Effector memory CD4-positive, alpha-beta T cell (primary cell): ENCODE results near the gene SEMG1.

Source experiments
- DNase-seq, 3 donors: peaks; one replicate each; pipeline ENCODE4 v3.0.0-alpha.2; 2020
- H3K27ac ChIP-seq: 2 replicates; pipeline ENCODE4 v1.7.0; 2013; ENCODE audit warnings: mild to moderate bottlenecking, low read length, moderate library complexity; ENCODE audit not compliant: insufficient read depth, poor library complexity, severe bottlenecking
- H3K27me3 ChIP-seq: replicated peaks from 2 replicates; pipeline ENCODE4 v1.7.0; 2013; ENCODE audit warnings: mild to moderate bottlenecking, low read length; ENCODE audit not compliant: insufficient read depth, control insufficient read depth, poor library complexity, severe bottlenecking
- H3K36me3 ChIP-seq: 2 replicates; pipeline ENCODE4 v1.7.0; 2013; ENCODE audit warnings: mild to moderate bottlenecking, low read length, moderate library complexity; ENCODE audit not compliant: control insufficient read depth, insufficient read depth
- H3K4me1 ChIP-seq: 2 replicates; pipeline ENCODE4 v1.7.0; 2013; ENCODE audit warnings: low read length, mild to moderate bottlenecking; ENCODE audit not compliant: control insufficient read depth, insufficient read depth, poor library complexity, severe bottlenecking
- H3K4me3 ChIP-seq: 2 replicates; pipeline ENCODE4 v1.7.0; 2013; ENCODE audit warnings: low read length, low read depth, mild to moderate bottlenecking; ENCODE audit not compliant: insufficient read depth, poor library complexity, severe bottlenecking
- H3K9me3 ChIP-seq: 2 replicates; pipeline ENCODE4 v1.7.0; 2013; ENCODE audit warnings: mild to moderate bottlenecking, low read length, moderate library complexity; ENCODE audit not compliant: control insufficient read depth

The SEMG1 gene

GRCh38 chr20:45183084-45183483 is 23.7 kb upstream of the SEMG1 start:
- H3K27ac ChIP-seq = no peak overlapping the region
- H3K4me1 ChIP-seq = no peaks in the 10 kb centered on the region

DNA sequence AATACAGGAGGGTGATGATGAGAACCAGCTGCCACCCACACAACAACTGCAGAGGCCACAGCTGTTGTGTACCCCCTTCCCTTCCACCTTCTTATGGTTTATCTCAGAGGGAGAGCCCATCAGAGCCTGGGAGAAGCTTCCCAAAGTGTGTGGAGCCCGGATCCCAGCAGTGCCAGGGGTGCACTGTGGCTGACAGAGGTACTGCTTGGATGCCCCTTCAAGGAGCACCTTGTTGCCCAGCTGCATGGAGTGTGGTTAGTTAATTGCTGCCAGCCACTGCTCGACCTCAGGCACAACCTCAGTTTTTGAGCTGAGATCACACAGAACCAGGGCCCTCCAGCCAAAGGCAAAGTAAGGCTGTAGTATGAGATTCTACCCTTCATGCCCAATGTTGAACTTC is 19.1 kb upstream of the SEMG1 start:
- no peaks in the 10 kb centered on the region for H3K27me3 ChIP-seq
- no peak for DNase-seq
- H3K9me3 ChIP-seq = no peaks in the 10 kb centered on the region
- no peaks in the 10 kb centered on the region for H3K36me3 ChIP-seq
- H3K27ac ChIP-seq = no peak overlapping the region
- H3K4me3 ChIP-seq = no peak overlapping the region
- H3K4me1 ChIP-seq = no peaks in the 10 kb centered on the region

More at GRCh38 chr20:45183084-45183483, 23.7 kb upstream of the SEMG1 start:
- H3K9me3 ChIP-seq = no peaks in the 10 kb centered on the region
- no peak for DNase-seq
- no peaks in the 10 kb centered on the region for H3K36me3 ChIP-seq
- no peak overlapping the region for H3K4me3 ChIP-seq
- no peaks in the 10 kb centered on the region for H3K27me3 ChIP-seq

- H3K9me3 ChIP-seq = no peaks in the 10 kb centered on the region
- no peaks in the 10 kb centered on the region for H3K36me3 ChIP-seq
- H3K4me1 ChIP-seq = no peaks in the 10 kb centered on the region
- no peaks in the 10 kb centered on the region for H3K27me3 ChIP-seq
- DNase-seq = no peak
- H3K4me3 ChIP-seq = no peak overlapping the region
- H3K27ac ChIP-seq = no peak overlapping the region
These were observed 17.7 kb upstream of the SEMG1 start for GRCh38 chr20:45189067-45189609.

- no peaks in the 10 kb centered on the region for H3K36me3 ChIP-seq
- DNase-seq = no peak
- H3K27ac ChIP-seq = no peak overlapping the region
- no peak overlapping the region for H3K4me3 ChIP-seq
- no peaks in the 10 kb centered on the region for H3K4me1 ChIP-seq
- H3K9me3 ChIP-seq = no peaks in the 10 kb centered on the region
- no peaks in the 10 kb centered on the region for H3K27me3 ChIP-seq
These were observed 17.0 kb upstream of the SEMG1 start for GRCh38 chr20:45189861-45190260.

DNA sequence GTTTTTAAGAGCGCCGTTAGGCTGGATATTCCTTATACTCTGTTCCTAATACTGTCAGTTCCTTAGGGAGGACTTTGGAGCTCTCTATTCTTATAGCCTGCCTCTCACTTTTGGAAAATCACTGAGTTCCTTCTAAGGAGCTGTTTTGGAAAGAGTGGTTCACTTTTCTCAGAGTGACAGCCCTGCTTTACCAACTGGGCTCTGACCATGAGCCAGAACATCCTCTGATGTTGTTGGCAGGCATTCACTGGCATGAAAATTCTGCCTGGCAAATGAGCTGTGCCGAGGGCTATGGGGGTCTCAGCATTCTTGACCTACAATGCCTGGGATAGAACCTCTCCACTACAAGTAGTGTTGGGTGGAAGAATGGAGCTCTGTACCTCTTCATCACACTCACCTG is 14.9 kb upstream of the SEMG1 start:
- Histone ChIP-seq H3K27me3 (no peaks in the 10 kb centered on the region), H3K4me1 (no peaks in the 10 kb centered on the region), H3K27ac (no peak overlapping the region), H3K4me3 (no peak overlapping the region), H3K36me3 (no peaks in the 10 kb centered on the region), H3K9me3 (no peaks in the 10 kb centered on the region)
- DNase-seq = no peak

DNA sequence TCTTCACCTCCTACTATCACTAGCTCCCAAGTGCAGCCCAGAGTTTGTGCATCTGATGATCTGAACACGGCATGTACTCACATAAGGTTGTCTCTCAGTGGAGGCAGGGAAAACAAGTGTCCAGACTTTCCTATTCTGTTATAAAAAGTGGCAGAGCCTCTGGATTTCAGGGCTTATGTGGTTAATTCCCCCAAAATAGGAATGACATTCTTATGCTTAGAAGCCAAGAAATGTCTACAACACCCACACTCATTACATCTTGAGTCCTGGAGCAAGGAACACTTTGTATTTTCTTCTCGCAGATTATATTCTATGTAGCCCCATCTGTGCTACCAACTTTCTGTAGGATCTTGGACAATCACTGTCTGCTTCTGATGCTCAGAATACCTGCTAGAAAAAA is 13.5 kb upstream of the SEMG1 start:
- DNase-seq = no peak
- Histone ChIP-seq H3K36me3 (no peaks in the 10 kb centered on the region), H3K4me3 (no peak overlapping the region), H3K9me3 (no peaks in the 10 kb centered on the region), H3K27ac (no peak overlapping the region), H3K27me3 (no peaks in the 10 kb centered on the region), H3K4me1 (no peaks in the 10 kb centered on the region)

DNA sequence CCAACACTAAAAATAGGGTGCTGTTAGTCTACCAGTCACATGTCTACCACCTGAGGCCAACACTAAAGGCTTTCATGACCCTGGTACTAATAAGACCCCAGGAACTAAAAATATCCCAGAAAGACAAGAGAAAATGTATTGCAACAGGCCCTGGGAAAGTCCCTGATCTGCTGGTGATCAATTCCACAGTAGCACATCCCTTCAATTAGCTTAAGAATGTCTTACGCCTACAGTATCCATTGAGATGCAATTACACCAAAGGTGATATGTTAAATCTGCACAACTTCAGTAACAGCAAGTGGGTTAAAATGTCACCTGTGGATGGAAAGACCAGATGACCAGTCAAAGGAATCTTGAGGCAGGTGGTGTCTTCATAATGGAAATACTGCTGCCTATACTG is 3.1 kb downstream of the SEMG1 start:
- Histone ChIP-seq H3K27me3 (peaks cover 4% of the 10 kb centered on the region), H3K9me3 (no peaks in the 10 kb centered on the region), H3K36me3 (no peaks in the 10 kb centered on the region), H3K4me1 (no peaks in the 10 kb centered on the region), H3K4me3 (no peak overlapping the region), H3K27ac (no peak overlapping the region)
- no peak for DNase-seq

DNA sequence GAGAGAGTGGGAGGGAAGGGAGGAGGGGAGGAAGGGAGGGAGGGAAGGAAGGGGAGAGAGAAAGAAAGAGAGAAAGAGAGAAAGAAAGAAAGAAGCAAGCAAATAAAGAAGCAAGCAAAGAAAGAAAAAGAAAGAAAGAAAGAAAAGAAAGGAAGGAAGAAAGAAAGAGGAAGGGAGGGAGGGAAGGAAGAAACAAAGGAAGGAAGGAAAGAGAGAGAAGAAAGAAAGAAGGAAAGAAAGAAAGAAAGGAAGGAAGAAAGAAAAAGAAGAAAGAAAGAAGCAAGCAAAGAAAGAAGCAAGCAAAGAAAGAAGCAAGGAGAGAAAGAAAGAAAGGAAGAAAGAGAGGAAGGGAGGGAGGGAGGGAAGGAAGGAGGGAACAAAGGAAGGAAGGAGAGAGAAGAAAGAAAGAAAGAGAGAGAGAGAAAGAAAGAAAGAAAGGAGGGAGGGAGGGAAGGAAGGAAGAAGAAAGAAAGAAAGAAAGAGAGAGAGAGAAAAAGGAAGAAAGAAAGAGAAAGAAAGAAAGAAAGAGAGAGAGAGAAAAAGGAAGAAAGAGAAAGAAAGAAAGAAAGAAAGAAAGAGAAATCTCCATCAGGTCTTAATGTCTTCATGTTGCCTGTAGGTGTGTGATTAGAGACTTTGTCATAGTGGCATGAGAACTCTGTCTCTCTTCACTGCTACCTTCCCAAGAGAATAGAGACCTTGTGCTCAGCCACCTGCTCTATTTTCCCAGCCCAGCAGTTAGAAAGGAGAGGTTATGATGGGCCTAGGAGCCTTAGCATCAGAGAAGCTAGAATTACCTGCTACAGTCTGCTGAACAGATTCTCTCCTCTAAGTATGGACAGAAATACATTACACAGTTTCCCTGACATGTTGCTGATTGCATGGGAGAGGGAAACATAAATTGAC is 5.0 kb downstream of the SEMG1 start:
- H3K27me3 ChIP-seq = peaks cover 3% of the 10 kb centered on the region
- no peaks in the 10 kb centered on the region for H3K4me1 ChIP-seq
- no peaks in the 10 kb centered on the region for H3K36me3 ChIP-seq
- no peak for DNase-seq
- no peak overlapping the region for H3K27ac ChIP-seq
- H3K9me3 ChIP-seq = no peaks in the 10 kb centered on the region
- no peak overlapping the region for H3K4me3 ChIP-seq

DNA sequence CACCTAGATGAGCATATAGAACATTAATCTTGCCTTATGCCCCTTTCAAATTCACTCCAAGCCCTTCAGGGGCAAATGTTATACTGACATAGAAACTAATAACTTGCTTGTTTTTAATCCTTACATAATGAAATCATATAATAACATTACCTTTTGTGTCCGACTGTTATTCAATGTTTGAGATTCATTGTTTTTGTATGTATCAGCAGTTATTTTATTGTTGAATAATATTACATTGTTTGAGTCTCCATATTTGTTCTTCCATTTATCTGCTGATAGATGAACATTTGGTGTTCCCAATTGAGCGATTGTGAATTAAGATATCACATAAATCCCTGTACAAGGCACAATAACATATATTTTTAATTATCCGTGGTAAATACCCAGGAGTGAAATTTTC is 6.0 kb downstream of the SEMG1 start:
- no peak overlapping the region for H3K4me3 ChIP-seq
- no peaks in the 10 kb centered on the region for H3K36me3 ChIP-seq
- no peak for DNase-seq
- H3K4me1 ChIP-seq = no peaks in the 10 kb centered on the region
- H3K27me3 ChIP-seq = no peaks in the 10 kb centered on the region
- H3K27ac ChIP-seq = no peak overlapping the region
- no peaks in the 10 kb centered on the region for H3K9me3 ChIP-seq

DNA sequence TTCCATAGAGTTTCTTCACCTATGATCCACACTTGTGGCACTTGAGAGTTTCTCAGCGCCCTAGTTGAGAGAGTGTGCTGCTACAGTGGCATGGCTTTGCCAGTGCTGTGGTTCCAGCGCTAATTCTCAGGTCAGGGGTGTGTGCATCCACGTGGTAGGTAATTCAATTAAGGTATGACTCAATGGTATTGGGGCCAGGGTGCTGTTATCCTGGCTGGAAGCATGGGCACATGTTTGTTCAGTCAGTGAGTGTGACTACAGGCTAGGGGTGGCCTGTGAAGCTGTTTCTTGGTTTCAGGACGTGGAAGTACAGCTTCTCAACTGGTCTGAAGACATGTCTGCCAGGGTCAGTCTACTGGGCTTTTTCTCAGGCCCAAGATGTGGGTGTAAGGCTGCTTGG is 11.3 kb downstream of the SEMG1 start:
- Histone ChIP-seq H3K4me3 (no peak overlapping the region), H3K9me3 (no peaks in the 10 kb centered on the region), H3K4me1 (no peaks in the 10 kb centered on the region)

More for the DNA sequence above, 11.3 kb downstream of the SEMG1 start:
- DNase-seq = no peak
- Histone ChIP-seq H3K27ac (no peak overlapping the region), H3K36me3 (no peaks in the 10 kb centered on the region), H3K27me3 (no peaks in the 10 kb centered on the region)
